Chondrocyte (in vitro differentiated cells): Measurements from ENCODE around the gene IKZF3. TPM values are rescaled to one million over a fixed set of nuclear protein-coding genes. Genes with fewer than 3 reads are reported as not detected.

Experiments used
- DNase-seq: peaks from one replicate; pipeline ENCODE4 v3.0.0; 2021; ENCODE audit warnings: mixed read lengths, low spot score
- H3K27ac Mint-ChIP-seq: one replicate; pipeline ENCODE4 v1.8.0; 2021; ENCODE audit warnings: mild to moderate bottlenecking, moderate library complexity, mixed read lengths; ENCODE audit not compliant: unreplicated experiment
- H3K27me3 Mint-ChIP-seq: 2 replicates; pipeline ENCODE4 v1.8.0; 2021; ENCODE audit warnings: low read depth, mixed read lengths
- H3K36me3 Mint-ChIP-seq: 2 replicates; pipeline ENCODE4 v1.8.0; 2021; ENCODE audit warnings: low read depth, mixed read lengths
- H3K4me1 Mint-ChIP-seq: 2 replicates; pipeline ENCODE4 v1.8.0; 2021; ENCODE audit warnings: low read depth, mild to moderate bottlenecking, mixed read lengths
- H3K4me3 Mint-ChIP-seq: one replicate; pipeline ENCODE4 v1.8.0; 2021; ENCODE audit warnings: mild to moderate bottlenecking, moderate library complexity, mixed read lengths; ENCODE audit not compliant: unreplicated experiment
- H3K9me3 Mint-ChIP-seq: 2 replicates; pipeline ENCODE4 v1.8.0; 2021; ENCODE audit warnings: low read depth, mixed read lengths
- CTCF ChIP-seq: fragments of 200-600 bp; sonication (generic); IDR thresholded peaks from 2 replicates; pipeline ENCODE4 v1.5.0; 2021; ENCODE audit warnings: antibody characterized with exemption, mild to moderate bottlenecking, moderate library complexity
- total RNA-seq: library from RNA; stranded (reverse); gene quantifications from 3 replicates; pipeline ENCODE4 v1.2.1, GENCODE V29; 2021

Gene IKZF3
- total RNA-seq, 1 donor from 2014 or later = not detected

GRCh38 chr17:39781031-39781860 is 82.9 kb downstream of the IKZF3 start:
- no peak for DNase-seq
- H3K27ac Mint-ChIP-seq = no peak overlapping the region
- H3K9me3 Mint-ChIP-seq = no peaks in the 10 kb centered on the region
- no peak overlapping the region for H3K4me3 Mint-ChIP-seq
- TF ChIP-seq CTCF = no peak
- H3K27me3 Mint-ChIP-seq = peaks cover 65% of the 10 kb centered on the region
- H3K36me3 Mint-ChIP-seq = no peaks in the 10 kb centered on the region
- no peaks in the 10 kb centered on the region for H3K4me1 Mint-ChIP-seq

- H3K9me3 Mint-ChIP-seq = no peaks in the 10 kb centered on the region
- DNase-seq = no peak
- H3K4me3 Mint-ChIP-seq = no peak overlapping the region
- no peak overlapping the region for H3K27ac Mint-ChIP-seq
- peaks cover 68% of the 10 kb centered on the region for H3K27me3 Mint-ChIP-seq
- TF ChIP-seq CTCF = no peak
- no peaks in the 10 kb centered on the region for H3K36me3 Mint-ChIP-seq
- no peaks in the 10 kb centered on the region for H3K4me1 Mint-ChIP-seq
Observed at GRCh38 chr17:39777534-39778365, 86.4 kb downstream of the IKZF3 start.

GRCh38 chr17:39776252-39776651 is 87.9 kb downstream of the IKZF3 start:
- Mint-ChIP-seq H3K36me3 (peaks cover 3% of the 10 kb centered on the region), H3K27ac (no peak overlapping the region), H3K9me3 (no peaks in the 10 kb centered on the region), H3K27me3 (peaks cover 65% of the 10 kb centered on the region), H3K4me3 (no peak overlapping the region), H3K4me1 (no peaks in the 10 kb centered on the region)
- TF ChIP-seq CTCF = no peak
- no peak for DNase-seq

- peaks cover 59% of the 10 kb centered on the region for H3K27me3 Mint-ChIP-seq
- TF ChIP-seq CTCF = no peak
- no peaks in the 10 kb centered on the region for H3K9me3 Mint-ChIP-seq
- H3K4me3 Mint-ChIP-seq = no peak overlapping the region
- DNase-seq = no peak
- peaks cover 3% of the 10 kb centered on the region for H3K36me3 Mint-ChIP-seq
- H3K4me1 Mint-ChIP-seq = no peaks in the 10 kb centered on the region
- no peak overlapping the region for H3K27ac Mint-ChIP-seq
Observed at GRCh38 chr17:39775031-39775430, 89.1 kb downstream of the IKZF3 start.

- no peak overlapping the region for H3K4me3 Mint-ChIP-seq
- no peak for TF ChIP-seq CTCF
Observed at GRCh38 chr17:39774047-39774446, 90.1 kb downstream of the IKZF3 start.

More at GRCh38 chr17:39774047-39774446, 90.1 kb downstream of the IKZF3 start:
- Mint-ChIP-seq H3K4me1 (no peaks in the 10 kb centered on the region), H3K27me3 (peaks cover 59% of the 10 kb centered on the region), H3K9me3 (no peaks in the 10 kb centered on the region), H3K36me3 (peaks cover 3% of the 10 kb centered on the region), H3K27ac (no peak overlapping the region)
- DNase-seq = no peak
